ENCODE measurements around the gene SLC2A6. TPM values are rescaled to one million over a fixed set of nuclear protein-coding genes. Genes with fewer than 3 reads are reported as not detected.

SLC2A6 gene
- total and polyA plus RNA-seq, 11 donors = 1.8 to 10.4 (median 3.2) TPM

GRCh38 chr9:133437753-133438531 is 41.0 kb downstream of the SLC2A6 start:
- DNase-seq = no peak
- 89 to 95% (median 91%) methylated on average over 17 to 20 of the region's 20 CpGs for WGBS, 4 donors
- Histone ChIP-seq H3K27me3 (no peaks in the 10 kb centered on the region), H3K4me1 (no peaks in the 10 kb centered on the region), H3K36me3 (no peaks in the 10 kb centered on the region), H3K4me3 (no peak overlapping the region), H3K27ac (no peak overlapping the region), H3K9me3 (no peaks in the 10 kb centered on the region)
- intact Hi-C loops (cut with DNase I) = no loop called here
- ATAC-seq = no peak
- no peak for TF ChIP-seq CTCF (IDR thresholded peaks at IDR 0.05)
- no peak for TF ChIP-seq POLR2A (IDR thresholded peaks at IDR 0.05)

- TF ChIP-seq POLR2A (IDR thresholded peaks at IDR 0.05) = no peak
- H3K27ac ChIP-seq = no peak overlapping the region
- intact Hi-C loops (cut with DNase I) = no loop called here
- WGBS, 4 donors = 78 to 84% (median 82%) methylated on average over 15 to 16 of the region's 16 CpGs
- H3K9me3 ChIP-seq = no peaks in the 10 kb centered on the region
- H3K27me3 ChIP-seq = no peaks in the 10 kb centered on the region
- H3K4me1 ChIP-seq = no peaks in the 10 kb centered on the region
- H3K4me3 ChIP-seq = no peak overlapping the region
- no peaks in the 10 kb centered on the region for H3K36me3 ChIP-seq
- no peak for ATAC-seq
- peak in 1 of 5 donors; percentile 25 for DNase-seq
Measured at GRCh38 chr9:133436681-133437080, 42.2 kb downstream of the SLC2A6 start.

- no peak overlapping the region for H3K4me3 ChIP-seq
- 84 to 88% (median 86%) methylated on average over 8 to 11 of the region's 11 CpGs for WGBS, 4 donors
Measured at GRCh38 chr9:133433351-133433843, 45.5 kb downstream of the SLC2A6 start.

GRCh38 chr9:133430244-133430643 is 48.7 kb downstream of the SLC2A6 start:
- Histone ChIP-seq H3K4me1 (peaks cover 0 to 16% (median 0%) of the 10 kb centered on the region in 12 donors), H3K27me3 (peaks cover 0 to 41% (median 27%) of the 10 kb centered on the region in 9 donors), H3K4me3 (no peak overlapping the region), H3K9me3 (no peaks in the 10 kb centered on the region), H3K27ac (no peak overlapping the region), H3K36me3 (no peaks in the 10 kb centered on the region)
- 81 to 100% (median 95%) methylated on average over 1 of the region's 1 CpG for WGBS, 4 donors
- DNase-seq (no peak), ATAC-seq (no peak)
- TF ChIP-seq POLR2A (IDR thresholded peaks at IDR 0.05) = no peak
- TF ChIP-seq CTCF (IDR thresholded peaks at IDR 0.05) = no peak
- intact Hi-C loops (cut with DNase I) = no loop called here

More at GRCh38 chr9:133433351-133433843, 45.5 kb downstream of the SLC2A6 start:
- Histone ChIP-seq H3K36me3 (no peaks in the 10 kb centered on the region), H3K4me1 (peaks cover 0 to 13% (median 0%) of the 10 kb centered on the region in 12 donors), H3K27me3 (peaks cover 0 to 14% (median under 1%) of the 10 kb centered on the region in 9 donors), H3K27ac (no peak overlapping the region), H3K9me3 (no peaks in the 10 kb centered on the region)
- DNase-seq (no peak), ATAC-seq (no peak)
- intact Hi-C loops (cut with DNase I) = no loop called here
- TF ChIP-seq CTCF (IDR thresholded peaks at IDR 0.05) = no peak
- no peak for TF ChIP-seq POLR2A (IDR thresholded peaks at IDR 0.05)

Data from heart left ventricle (tissue), 16 donors.